ENCODE results near the gene ZNF764.
"Not testable (repeated sequence)": the region's sequence is repeated elsewhere in the genome, so short reads cannot be mapped to it uniquely, and the experiment has no call there.

ZNF764 gene

GRCh38 chr16:30548416-30549253, 9.5 kb downstream of the ZNF764 start:
- no peak for DNase-seq (ENCODE audit: low read depth, low spot score)

- no peak for DNase-seq (ENCODE audit: low read depth, low spot score)
These were observed 12.1 kb downstream of the ZNF764 start for GRCh38 chr16:30546115-30546514.

- no peak for DNase-seq (ENCODE audit: low read depth, low spot score)
These were observed 15.1 kb downstream of the ZNF764 start for GRCh38 chr16:30543067-30543466.

- DNase-seq (ENCODE audit: low read depth, low spot score): peak; percentile 20
These were observed 16.5 kb downstream of the ZNF764 start for GRCh38 chr16:30541502-30542329.

- DNase-seq (ENCODE audit: low read depth, low spot score): not testable (repeated sequence)
These were observed 17.2 kb downstream of the ZNF764 start for GRCh38 chr16:30540916-30541464.

GRCh38 chr16:30539986-30540526, 18.1 kb downstream of the ZNF764 start:
- not testable (repeated sequence) for DNase-seq (ENCODE audit: low read depth, low spot score)

- no peak for DNase-seq (ENCODE audit: low read depth, low spot score)
These were observed 18.9 kb downstream of the ZNF764 start for GRCh38 chr16:30539000-30539964.

GRCh38 chr16:30536391-30537024, 21.7 kb downstream of the ZNF764 start:
- DNase-seq (ENCODE audit: low read depth, low spot score): not testable (repeated sequence)

GRCh38 chr16:30535777-30536190, 22.4 kb downstream of the ZNF764 start:
- peak; percentile 77 for DNase-seq (ENCODE audit: low read depth, low spot score)

- DNase-seq (ENCODE audit: low read depth, low spot score): no peak
These were observed 22.9 kb downstream of the ZNF764 start for GRCh38 chr16:30535106-30535776.

GRCh38 chr16:30534368-30535105, 23.6 kb downstream of the ZNF764 start, which contains the start of gene ZNF747:
ZNF747 (minus strand) TSS chr16:30534858; CDS start chr16:30534679, 179 bp downstream.
- peak; percentile 94 for DNase-seq (ENCODE audit: low read depth, low spot score)

GRCh38 chr16:30533748-30534367, 24.3 kb downstream of the ZNF764 start:
- DNase-seq (ENCODE audit: low read depth, low spot score): no peak

- DNase-seq (ENCODE audit: low read depth, low spot score): no peak
These were observed 25.0 kb downstream of the ZNF764 start for GRCh38 chr16:30533146-30533522.

- DNase-seq (ENCODE audit: low read depth, low spot score): no peak
These were observed 25.7 kb downstream of the ZNF764 start for GRCh38 chr16:30532285-30533145.

GRCh38 chr16:30530163-30531037, 27.8 kb downstream of the ZNF764 start:
- no peak for DNase-seq (ENCODE audit: low read depth, low spot score)

- no peak for DNase-seq (ENCODE audit: low read depth, low spot score)
These were observed 29.2 kb downstream of the ZNF764 start for GRCh38 chr16:30528799-30529457.

Measured in astrocyte of the hippocampus (primary cell).